GM06990 (cell line): Measurements from ENCODE around the gene MYOCOS.
A peak's percentile ranks its signal among the peaks of the same experiment; 100 is the strongest.
"Not testable (repeated sequence)": the region's sequence is repeated elsewhere in the genome, so short reads cannot be mapped to it uniquely, and the experiment has no call there.

Source experiments
- DNase-seq: peaks from one replicate; pipeline ENCODE4 v3.0.0-alpha.2; 2011; ENCODE audit not compliant: insufficient read length; ENCODE audit errors: extremely low read depth
- H3K27me3 ChIP-seq: replicated peaks from 2 replicates; pipeline ENCODE4 v1.6.0; 2011; ENCODE audit warnings: low read length; ENCODE audit not compliant: control insufficient read depth, insufficient read depth
- H3K36me3 ChIP-seq: 2 replicates; pipeline ENCODE4 v1.5.1; 2011; ENCODE audit warnings: low read length; ENCODE audit not compliant: control insufficient read depth, insufficient read depth
- H3K4me3 ChIP-seq: replicated peaks from 2 replicates; pipeline ENCODE4 v1.5.1; 2011; ENCODE audit warnings: low read depth, mild to moderate bottlenecking, control low read depth, low read length
- CTCF ChIP-seq: IDR thresholded peaks from 2 replicates; pipeline ENCODE4 v1.5.1; 2011; ENCODE audit warnings: low read length, control low read depth, mild to moderate bottlenecking, inconsistent platforms; ENCODE audit not compliant: insufficient read depth, poor library complexity, severe bottlenecking

Gene MYOCOS

GRCh38 chr1:171655746-171656116 lies 33.7 kb downstream of the MYOCOS start:
- TF ChIP-seq CTCF: no peak
- 0 out of 2 replicates have a peak overlapping the region, but pooled peaks have one; percentile 9 for H3K4me3 ChIP-seq
- H3K36me3 ChIP-seq: no peaks in the 10 kb centered on the region
- no peak for DNase-seq
- no peaks in the 10 kb centered on the region; the same call in 1 of the 2 replicates for H3K27me3 ChIP-seq

GRCh38 chr1:171656206-171656605 lies 34.2 kb downstream of the MYOCOS start:
- not testable (repeated sequence) for H3K36me3 ChIP-seq, H3K27me3 ChIP-seq, H3K4me3 ChIP-seq, DNase-seq

DNA sequence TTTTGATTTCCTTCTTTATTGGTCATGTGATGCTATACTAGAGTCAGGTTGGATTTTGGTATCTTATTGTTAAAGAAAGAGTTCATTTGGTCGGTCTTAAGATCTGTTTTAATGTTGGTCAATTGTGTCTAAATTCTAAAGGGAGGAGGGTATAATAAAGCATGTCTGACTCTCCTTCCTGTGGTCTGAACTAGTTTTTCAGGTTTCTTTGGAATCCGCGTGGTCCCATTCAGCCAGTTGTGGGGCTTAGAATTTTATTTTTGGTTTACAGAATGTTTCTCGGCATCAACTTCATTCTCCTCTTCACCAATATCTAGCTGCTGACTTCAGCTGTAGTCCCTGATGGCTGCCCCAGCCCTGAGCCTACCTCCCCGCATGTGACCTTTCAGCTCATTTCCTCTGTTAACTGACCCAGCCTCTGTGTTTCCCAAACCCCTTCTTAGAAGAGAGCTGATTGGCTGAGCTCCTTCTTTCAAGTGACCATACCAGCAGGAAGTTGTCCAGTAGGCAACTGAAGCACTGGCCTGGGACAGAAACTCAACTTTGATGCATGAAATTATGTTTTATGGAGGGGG lies 39.1 kb downstream of the MYOCOS start:
- Histone ChIP-seq H3K27me3 (no peaks in the 10 kb centered on the region), H3K4me3 (no peak overlapping the region), H3K36me3 (no peaks in the 10 kb centered on the region)
- no peak for DNase-seq
- TF ChIP-seq CTCF: no peak

GRCh38 chr1:171663036-171663853 lies 41.2 kb downstream of the MYOCOS start:
- DNase-seq: no peak
- no peak for TF ChIP-seq CTCF
- no peaks in the 10 kb centered on the region for H3K36me3 ChIP-seq
- no peak overlapping the region for H3K4me3 ChIP-seq
- no peaks in the 10 kb centered on the region for H3K27me3 ChIP-seq

GRCh38 chr1:171663854-171664575 lies 42.0 kb downstream of the MYOCOS start:
- no peak for TF ChIP-seq CTCF
- no peak for DNase-seq
- H3K36me3 ChIP-seq: no peaks in the 10 kb centered on the region
- H3K27me3 ChIP-seq: no peaks in the 10 kb centered on the region
- H3K4me3 ChIP-seq: no peak overlapping the region

DNA sequence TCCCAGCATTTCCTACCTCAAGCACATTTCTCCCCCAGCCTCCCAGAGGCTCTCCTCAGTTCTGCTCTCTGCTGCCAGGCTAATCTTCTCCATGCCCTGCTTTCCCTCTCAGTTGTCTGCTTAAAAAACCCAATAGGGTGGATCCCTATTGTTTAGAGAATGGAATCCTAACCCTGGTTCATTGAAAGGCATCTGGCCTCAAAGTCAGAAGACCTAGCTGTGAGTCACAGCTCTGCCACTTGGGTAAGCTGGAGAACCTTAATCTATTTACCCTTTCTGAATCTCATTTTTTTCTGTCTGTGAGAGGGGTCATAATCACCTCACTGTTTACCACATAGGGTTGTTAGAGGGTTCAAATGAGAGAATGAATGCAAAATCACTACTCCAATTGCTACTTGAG lies 42.9 kb downstream of the MYOCOS start:
- Histone ChIP-seq H3K4me3 (no peak overlapping the region), H3K36me3 (no peaks in the 10 kb centered on the region), H3K27me3 (no peaks in the 10 kb centered on the region)
- DNase-seq: no peak
- no peak for TF ChIP-seq CTCF
